HEK293 (cell line): ENCODE results near the gene ZFAND3.

Experiments used
- CTCF ChIA-PET: fragments of 350-600 bp; formaldehyde crosslinking; extraction: SDS; loops from one replicate; lab custom pipeline; 2021; ENCODE audit warnings: antibody characterized with exemption; lab: Yijun Ruan, JAX
- POLR2A ChIA-PET: fragments of 300-600 bp; formaldehyde crosslinking; extraction: SDS; loops from one replicate; lab custom pipeline; 2020; ENCODE audit warnings: antibody characterized with exemption, inconsistent platforms; lab: Yijun Ruan, JAX
- H3K27ac ChIP-seq: fragments of 200-500 bp; sonication (Bioruptor generic); 2 replicates; pipeline ENCODE4 v1.5.1; 2014; ENCODE audit warnings: low read depth, low read length, control low read depth, inconsistent platforms; ENCODE audit errors: extremely low read depth
- H3K36me3 ChIP-seq, 2 experiments: fragments of 200-500 bp in 1 of 2; sonication (Bioruptor generic) in 1 of 2; 1 replicate in 1 of 2; 2 replicates in 1 of 2; pipeline ENCODE4 v1.5.1; 2014 to 2017; ENCODE audit warnings: inconsistent platforms in 2 of 2, low read length in 2 of 2; ENCODE audit not compliant: control insufficient read depth in 2 of 2, insufficient read depth in 1 of 2
- H3K4me1 ChIP-seq: fragments of 200-500 bp; sonication (Bioruptor generic); 2 replicates; pipeline ENCODE4 v1.5.1; 2014; ENCODE audit warnings: mild to moderate bottlenecking, low read length, inconsistent platforms; ENCODE audit not compliant: control insufficient read depth, insufficient read depth
- H3K4me3 ChIP-seq: 2 replicates; pipeline ENCODE4 v1.5.1; 2011; ENCODE audit warnings: low read depth, mild to moderate bottlenecking, control low read depth, low read length, moderate library complexity
- H3K9me3 ChIP-seq: fragments of 200-500 bp; sonication (Bioruptor generic); 2 replicates; pipeline ENCODE4 v1.5.1; 2014; ENCODE audit warnings: low read depth, low read length, inconsistent platforms; ENCODE audit not compliant: control insufficient read depth, insufficient read depth
- BCL6B ChIP-seq: fragments of 450-650 bp; formaldehyde crosslinking; IDR thresholded peaks from 2 replicates; pipeline ENCODE4 v1.5.1; 2017; ENCODE audit warnings: missing biosample characterization, missing genetic modification characterization
- GFI1B ChIP-seq: fragments of 450-650 bp; formaldehyde crosslinking; IDR thresholded peaks from 2 replicates; pipeline ENCODE4 v1.5.1; 2016; ENCODE audit warnings: missing biosample characterization, missing genetic modification characterization
- GLI2 ChIP-seq: fragments of 450-650 bp; formaldehyde crosslinking; IDR thresholded peaks from 2 replicates; pipeline ENCODE4; 2017; ENCODE audit warnings: missing biosample characterization, missing genetic modification characterization, low read depth, borderline replicate concordance
- HIC1 ChIP-seq: fragments of 450-650 bp; formaldehyde crosslinking; IDR thresholded peaks from 2 replicates; pipeline ENCODE4 v1.5.1; 2016; ENCODE audit warnings: missing biosample characterization, missing genetic modification characterization
- PRDM4 ChIP-seq: fragments of 450-650 bp; formaldehyde crosslinking; IDR thresholded peaks from 2 replicates; pipeline ENCODE4 v1.5.1; 2017; ENCODE audit warnings: missing biosample characterization, missing genetic modification characterization
- REST ChIP-seq: fragments of 450-650 bp; formaldehyde crosslinking; IDR thresholded peaks from 2 replicates; pipeline ENCODE4 v1.5.1; 2016; ENCODE audit warnings: missing biosample characterization, missing genetic modification characterization
- YY2 ChIP-seq: fragments of 450-650 bp; formaldehyde crosslinking; IDR thresholded peaks from 2 replicates; pipeline ENCODE4 v1.5.1; 2016; ENCODE audit warnings: missing biosample characterization, missing genetic modification characterization
- ZBTB26 ChIP-seq: fragments of 450-650 bp; formaldehyde crosslinking; optimal IDR thresholded peaks from 2 replicates; pipeline ENCODE3; 2016; ENCODE audit warnings: missing biosample characterization, mild to moderate bottlenecking, missing genetic modification characterization
- ZNF114 ChIP-seq: fragments of 450-650 bp; formaldehyde crosslinking; IDR thresholded peaks from 2 replicates; pipeline ENCODE4 v1.5.0; 2017; ENCODE audit warnings: missing biosample characterization, missing genetic modification characterization
- ZNF555 ChIP-seq: fragments of 450-650 bp; formaldehyde crosslinking; conservative IDR thresholded peaks from 2 replicates; pipeline ENCODE4 v1.5.1; 2017; ENCODE audit warnings: missing biosample characterization, mild to moderate bottlenecking, missing genetic modification characterization, inconsistent platforms
- ZNF580 ChIP-seq: fragments of 450-650 bp; formaldehyde crosslinking; IDR thresholded peaks from 2 replicates; pipeline ENCODE4 v1.5.1; 2016; ENCODE audit warnings: missing biosample characterization, missing genetic modification characterization
- ZNF704 ChIP-seq: fragments of 450-650 bp; formaldehyde crosslinking; IDR thresholded peaks from 2 replicates; pipeline ENCODE4 v1.5.1; 2016; ENCODE audit warnings: missing biosample characterization, missing genetic modification characterization

ZFAND3 gene

GRCh38 chr6:38193481-38194281 is 374.2 kb downstream of the ZFAND3 start (continued):
- TF ChIP-seq REST (no peak), ZBTB26 (tag by site-specific recombination) (no peak), ZNF114 (tag by site-specific recombination) (no peak), BCL6B (tag by site-specific recombination) (no peak)
- TF ChIP-seq, all 188 proteins: peak for 0

GRCh38 chr6:38194282-38194572 is 374.7 kb downstream of the ZFAND3 start:
- no peak for TF ChIP-seq YY2 (tag by site-specific recombination)
- no peak for TF ChIP-seq ZNF580 (tag by site-specific recombination)
- no peak for TF ChIP-seq PRDM4 (tag by site-specific recombination)
- TF ChIP-seq GFI1B (tag by site-specific recombination): no peak
- no peak for TF ChIP-seq GLI2 (tag by site-specific recombination)
- no peak for TF ChIP-seq ZNF555 (tag by site-specific recombination)
- TF ChIP-seq ZNF704 (tag by site-specific recombination): no peak
- TF ChIP-seq HIC1 (tag by site-specific recombination): no peak
- Histone ChIP-seq H3K9me3 (no peaks in the 10 kb centered on the region), H3K27ac (no peak overlapping the region), H3K4me1 (no peaks in the 10 kb centered on the region), H3K4me3 (no peak overlapping the region), H3K36me3 (no peaks in the 10 kb centered on the region)
- ChIA-PET POLR2A (no interaction called here), CTCF (interaction anchor here (0.7 kb wide), 1 partner anchor 22 kb away, joined by 3 read pairs; no protein-coding TSS in a partner anchor)
